ENCODE data around the gene CHRM2. TPM values are rescaled to one million over a fixed set of nuclear protein-coding genes. Genes with fewer than 3 reads are reported as not detected.

The CHRM2 gene
- 23.3 TPM for total RNA-seq

GRCh38 chr7:136868496-136869000, at the start of gene CHRM2:
CHRM2 (plus strand) TSS chr7:136868652; CDS start chr7:137014866, 146,214 bp downstream.

Small RNA genes within 50 kb of the gene (small RNA-seq; reads per million reads assigned to genes)
- gene KRT8P51 = not detected
- gene MIR490 = not detected

Measured in diencephalon (tissue), 1 donor.